GM20000 (cell line): Measurements from ENCODE around the gene RSU1.

Experiments used
- DNase-seq: peaks from one replicate; pipeline ENCODE4 v3.0.0; 2012; ENCODE audit warnings: low spot score
- CTCF ChIP-seq: IDR thresholded peaks from 2 replicates; pipeline ENCODE4 v1.5.1; 2012; ENCODE audit warnings: mild to moderate bottlenecking, control low read depth; ENCODE audit errors: extremely low read depth, missing control alignments

Gene RSU1

DNA sequence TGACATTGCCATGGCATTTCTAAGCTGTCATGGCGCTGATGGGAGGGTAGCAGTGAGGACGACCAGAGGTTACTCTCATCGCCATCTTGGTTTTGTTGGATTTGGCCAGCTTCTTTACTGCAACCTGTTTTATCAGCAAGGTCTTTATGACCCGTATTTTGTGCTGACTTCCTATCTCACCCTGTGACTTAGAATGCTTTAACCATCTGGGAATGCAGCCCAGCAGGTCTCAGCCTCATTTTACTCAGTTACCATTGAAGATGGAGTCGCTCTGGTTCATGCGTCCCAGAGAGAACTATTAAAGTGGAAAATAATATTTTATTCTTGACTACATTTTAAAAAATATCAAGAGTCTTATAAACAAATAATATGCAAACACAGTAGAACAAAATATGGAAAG is 131.7 kb downstream of the RSU1 start:
- no peak for DNase-seq
- TF ChIP-seq CTCF: no peak

- no peak for DNase-seq
- TF ChIP-seq CTCF: no peak
These were observed 135.7 kb downstream of the RSU1 start for GRCh38 chr10:16681521-16681920.

DNA sequence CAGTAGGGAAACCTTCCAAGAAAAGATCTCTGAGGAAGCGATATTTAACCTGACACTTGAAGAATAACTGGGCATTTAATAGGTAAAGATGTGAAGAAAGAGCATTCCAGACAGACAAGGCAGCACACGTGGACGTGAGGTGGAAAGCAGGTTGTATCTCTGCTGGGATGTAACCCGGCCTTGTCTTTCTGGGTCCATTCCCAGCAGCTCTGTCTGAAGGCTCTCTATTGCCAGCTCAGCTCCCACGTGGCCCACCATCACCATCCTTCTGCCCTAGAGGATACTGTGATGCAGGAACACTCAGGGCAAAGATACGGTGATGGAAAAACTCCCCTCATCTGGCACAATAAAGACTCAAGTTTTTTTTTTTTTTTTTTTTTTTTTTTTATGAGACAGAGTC is 137.7 kb downstream of the RSU1 start:
- no peak for DNase-seq
- no peak for TF ChIP-seq CTCF

GRCh38 chr10:16675334-16675733 is 141.9 kb downstream of the RSU1 start:
- TF ChIP-seq CTCF: no peak
- no peak for DNase-seq

DNA sequence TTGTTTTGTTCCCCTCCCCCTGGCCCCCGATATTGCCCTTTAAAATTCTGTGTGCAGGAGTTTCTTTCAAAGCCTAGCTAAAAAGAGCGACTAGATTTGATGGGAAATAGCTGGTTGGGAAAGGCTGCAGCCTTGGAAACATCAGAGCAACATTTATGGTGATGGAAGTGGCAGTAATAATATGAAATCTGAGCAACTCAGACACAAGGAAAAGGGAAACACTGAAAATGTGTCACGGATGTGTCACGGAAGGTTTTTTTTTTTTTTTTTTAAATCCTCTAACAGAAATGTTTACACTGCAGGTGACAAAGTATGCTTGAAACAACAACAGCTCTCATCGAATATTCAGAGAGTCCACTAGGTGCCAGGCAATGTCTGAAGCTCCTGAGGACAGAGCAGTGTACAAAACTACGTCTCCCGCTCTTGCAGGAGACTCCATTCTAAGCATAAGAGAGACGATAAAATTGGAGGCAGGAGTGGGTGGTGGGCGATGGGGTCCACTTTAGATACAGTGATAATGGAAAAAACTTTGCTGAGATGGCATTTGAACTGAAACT is 143.0 kb downstream of the RSU1 start:
- TF ChIP-seq CTCF: no peak
- DNase-seq: no peak

DNA sequence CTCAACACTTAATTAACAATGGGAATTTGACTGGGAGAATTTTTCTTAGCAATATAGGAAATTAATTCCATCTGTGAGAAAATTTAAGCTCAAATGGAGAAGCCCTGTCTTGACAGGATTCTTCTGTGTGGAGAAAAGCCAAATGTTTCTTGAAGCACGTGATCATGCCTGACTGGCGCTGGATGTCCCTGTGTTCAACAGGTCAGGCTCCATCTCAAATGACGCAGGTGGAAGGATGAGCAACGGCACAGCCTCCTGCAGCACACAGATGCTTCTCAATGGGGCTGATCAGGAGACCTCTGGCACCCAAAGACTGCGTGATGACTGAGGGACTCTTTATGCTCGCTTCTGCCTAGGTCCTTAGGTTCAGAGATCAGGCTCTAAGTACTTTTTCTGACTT is 143.8 kb downstream of the RSU1 start:
- DNase-seq: no peak

GRCh38 chr10:16663444-16663843 is 153.8 kb downstream of the RSU1 start:
- TF ChIP-seq CTCF: no peak
- no peak for DNase-seq

More for the DNA sequence above, 143.8 kb downstream of the RSU1 start:
- no peak for TF ChIP-seq CTCF
